HCEC 1CT (cell line): Measurements from ENCODE around the gene PTGFRN.

Experiments used
- DNase-seq: peaks from one replicate; pipeline ENCODE4 v3.0.0-alpha.2; 2017

PTGFRN gene

DNA sequence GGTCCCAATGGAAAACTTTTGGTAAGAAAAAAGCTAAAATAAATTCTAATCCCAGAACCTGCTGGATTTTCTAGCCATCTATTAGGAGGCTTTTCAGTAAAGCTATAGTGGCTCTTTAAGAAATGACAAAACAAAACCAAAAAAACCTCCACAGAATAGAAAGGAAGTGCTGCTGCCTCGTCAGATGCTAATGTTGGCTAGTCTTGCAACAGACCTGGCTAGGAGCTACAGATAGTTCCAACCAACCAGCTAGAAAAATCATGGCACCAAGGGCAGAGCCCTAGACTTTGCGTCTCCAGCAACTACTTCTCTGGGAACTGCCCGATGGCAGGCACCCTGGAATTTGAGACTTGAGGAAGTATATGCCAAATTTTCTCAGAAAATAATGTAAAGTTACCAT, 99.4 kb downstream of the PTGFRN start:
- DNase-seq, result no peak

GRCh38 chr1:117010310-117010969, 100.7 kb downstream of the PTGFRN start:
- no peak for DNase-seq

- no peak for DNase-seq
Observed at GRCh38 chr1:117011334-117011733, 101.6 kb downstream of the PTGFRN start.

DNA sequence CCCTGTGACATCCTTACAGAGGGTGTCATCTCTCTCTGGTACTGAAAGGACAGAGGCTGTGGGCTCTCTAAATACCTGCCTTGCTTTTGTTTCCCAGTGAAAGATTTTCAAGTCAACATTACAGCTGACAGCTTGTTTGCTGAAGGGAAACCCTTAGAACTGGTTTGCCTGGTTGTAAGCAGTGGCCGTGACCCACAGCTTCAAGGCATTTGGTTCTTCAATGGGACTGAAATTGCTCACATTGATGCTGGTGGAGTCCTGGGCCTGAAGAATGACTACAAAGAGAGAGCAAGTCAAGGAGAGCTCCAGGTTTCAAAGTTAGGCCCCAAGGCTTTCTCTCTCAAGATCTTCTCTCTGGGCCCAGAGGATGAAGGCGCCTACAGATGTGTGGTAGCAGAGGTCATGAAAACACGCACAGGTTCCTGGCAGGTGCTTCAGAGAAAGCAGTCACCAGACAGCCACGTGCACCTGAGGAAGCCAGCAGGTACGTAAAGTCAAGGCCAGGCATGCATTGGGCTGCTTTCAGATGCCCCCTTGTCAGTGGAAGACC, 103.7 kb downstream of the PTGFRN start:
- DNase-seq, result no peak

DNA sequence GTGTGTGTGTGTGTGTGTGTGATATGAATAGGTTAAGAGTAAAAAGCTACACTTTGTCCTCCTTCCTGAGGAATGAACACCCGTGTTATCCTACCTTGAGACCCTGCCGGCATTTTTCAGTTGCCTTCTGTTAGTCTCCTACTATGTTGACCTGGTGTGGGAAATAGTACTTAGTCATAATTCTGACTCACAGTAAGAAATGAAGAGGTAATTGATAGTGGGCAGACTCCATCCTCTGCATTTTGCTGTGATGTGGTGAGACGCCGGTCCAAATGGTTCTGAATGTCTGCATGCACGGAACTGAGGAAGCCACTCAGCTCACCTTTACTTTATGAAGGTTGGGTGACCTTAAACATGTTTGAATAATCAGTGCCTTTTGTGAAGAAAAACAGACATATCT, 104.5 kb downstream of the PTGFRN start:
- no peak for DNase-seq

DNA sequence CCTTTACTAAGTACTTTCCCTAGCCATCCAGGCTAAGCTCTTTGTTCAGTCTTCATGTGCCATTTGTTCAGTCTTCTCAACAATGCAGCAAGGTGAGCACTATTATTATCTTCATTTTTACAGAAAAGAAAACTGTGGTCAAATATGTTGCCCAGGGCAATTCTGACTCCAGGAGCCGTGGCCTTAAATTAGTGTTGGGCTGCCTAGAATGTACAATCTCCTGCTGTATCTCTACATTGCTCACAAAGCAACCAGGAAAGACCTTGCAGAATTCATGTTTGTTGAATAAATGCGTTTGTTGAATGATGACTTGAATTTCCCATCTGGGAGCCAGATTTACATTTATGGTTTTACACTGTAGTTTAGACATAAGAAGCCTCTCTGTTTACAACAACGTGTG, 106.0 kb downstream of the PTGFRN start:
- no peak for DNase-seq

GRCh38 chr1:117017062-117017461, 107.3 kb downstream of the PTGFRN start:
- DNase-seq, result no peak

GRCh38 chr1:117017648-117018047, 107.9 kb downstream of the PTGFRN start:
- DNase-seq, result no peak

- no peak for DNase-seq
Observed at GRCh38 chr1:117020526-117021156, 110.9 kb downstream of the PTGFRN start.

- DNase-seq, result no peak
Observed at GRCh38 chr1:117022114-117022513, 112.4 kb downstream of the PTGFRN start.

DNA sequence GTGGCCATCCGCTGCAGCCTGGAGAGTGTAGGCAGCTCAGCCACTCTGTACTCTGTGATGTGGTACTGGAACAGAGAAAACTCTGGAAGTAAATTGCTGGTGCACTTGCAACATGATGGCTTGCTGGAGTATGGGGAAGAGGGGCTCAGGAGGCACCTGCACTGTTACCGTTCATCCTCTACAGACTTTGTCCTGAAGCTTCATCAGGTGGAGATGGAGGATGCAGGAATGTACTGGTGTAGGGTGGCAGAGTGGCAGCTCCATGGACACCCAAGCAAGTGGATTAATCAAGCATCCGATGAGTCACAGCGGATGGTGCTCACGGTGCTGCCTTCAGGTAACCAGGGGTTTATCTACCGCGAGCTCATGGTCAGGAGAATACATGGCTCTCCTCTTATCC, 115.9 kb downstream of the PTGFRN start:
- DNase-seq, result no peak

DNA sequence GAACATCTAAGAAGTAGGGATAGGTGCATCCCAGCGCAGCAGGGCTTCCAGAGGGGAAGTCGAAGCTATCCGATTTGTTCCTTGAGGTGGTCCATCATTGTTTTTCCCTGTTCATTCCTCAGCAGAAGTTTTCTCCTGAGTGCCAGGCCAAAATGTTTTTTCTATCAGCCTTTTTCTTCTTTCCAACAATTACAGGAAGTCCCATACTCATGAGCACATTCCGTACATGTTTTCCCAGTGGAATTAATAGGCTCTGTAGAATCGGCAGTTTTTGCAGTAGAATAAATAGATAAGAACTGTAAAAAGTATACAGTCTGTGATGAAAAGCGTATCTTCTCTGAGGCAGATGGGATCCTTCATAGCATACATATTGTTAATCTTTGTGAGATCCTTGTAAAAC, 116.6 kb downstream of the PTGFRN start:
- DNase-seq, result no peak

- no peak for DNase-seq
Observed at GRCh38 chr1:117029685-117030084, 120.0 kb downstream of the PTGFRN start.

DNA sequence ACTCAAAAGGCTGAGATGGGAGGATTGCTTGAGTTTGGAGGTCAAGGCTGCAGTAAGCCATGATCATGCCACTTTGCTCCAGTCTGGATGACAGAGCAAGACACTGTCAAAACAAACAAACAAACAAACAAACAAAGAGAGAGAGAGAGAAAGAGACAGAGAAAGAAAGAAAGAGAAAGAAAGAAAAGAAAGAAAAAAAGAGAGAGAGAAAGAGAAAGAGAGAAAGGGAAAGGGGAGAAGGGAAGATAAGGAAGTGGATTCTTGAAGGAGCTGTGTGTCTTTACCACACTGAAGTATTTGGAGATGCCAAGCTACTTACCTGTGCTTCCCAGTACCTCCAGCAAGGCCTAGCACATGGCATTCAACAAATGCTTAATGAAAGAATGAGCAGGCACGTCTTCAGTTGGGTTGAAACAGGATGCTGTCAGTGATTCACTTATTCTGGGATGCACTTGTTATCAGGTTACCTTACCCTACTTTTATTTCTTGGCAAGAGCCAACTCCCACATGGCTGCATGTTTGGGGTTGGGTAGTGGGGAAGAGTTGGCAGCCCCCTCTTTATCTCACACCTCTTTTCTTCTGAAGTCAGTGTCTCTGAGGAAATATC, 120.7 kb downstream of the PTGFRN start:
- DNase-seq, result no peak

DNA sequence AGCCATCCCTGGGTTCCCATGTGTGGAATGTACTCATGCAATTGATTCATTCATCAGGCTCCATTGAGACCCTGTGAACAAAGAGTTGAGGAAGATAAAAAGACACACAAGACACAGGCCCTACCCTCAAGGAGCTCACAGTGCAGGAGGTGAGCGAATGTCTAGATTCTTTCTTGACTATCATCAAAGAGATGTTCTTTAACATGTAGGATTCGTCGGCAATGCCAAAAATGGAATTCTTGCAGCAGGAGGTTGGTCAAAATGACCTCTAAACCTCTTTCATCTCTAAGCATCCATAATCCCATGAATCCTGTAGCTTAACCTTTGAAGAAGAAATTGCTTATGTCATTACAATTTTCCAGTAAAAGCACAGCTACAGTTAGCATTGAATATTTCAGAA, 122.5 kb downstream of the PTGFRN start:
- DNase-seq, result no peak

DNA sequence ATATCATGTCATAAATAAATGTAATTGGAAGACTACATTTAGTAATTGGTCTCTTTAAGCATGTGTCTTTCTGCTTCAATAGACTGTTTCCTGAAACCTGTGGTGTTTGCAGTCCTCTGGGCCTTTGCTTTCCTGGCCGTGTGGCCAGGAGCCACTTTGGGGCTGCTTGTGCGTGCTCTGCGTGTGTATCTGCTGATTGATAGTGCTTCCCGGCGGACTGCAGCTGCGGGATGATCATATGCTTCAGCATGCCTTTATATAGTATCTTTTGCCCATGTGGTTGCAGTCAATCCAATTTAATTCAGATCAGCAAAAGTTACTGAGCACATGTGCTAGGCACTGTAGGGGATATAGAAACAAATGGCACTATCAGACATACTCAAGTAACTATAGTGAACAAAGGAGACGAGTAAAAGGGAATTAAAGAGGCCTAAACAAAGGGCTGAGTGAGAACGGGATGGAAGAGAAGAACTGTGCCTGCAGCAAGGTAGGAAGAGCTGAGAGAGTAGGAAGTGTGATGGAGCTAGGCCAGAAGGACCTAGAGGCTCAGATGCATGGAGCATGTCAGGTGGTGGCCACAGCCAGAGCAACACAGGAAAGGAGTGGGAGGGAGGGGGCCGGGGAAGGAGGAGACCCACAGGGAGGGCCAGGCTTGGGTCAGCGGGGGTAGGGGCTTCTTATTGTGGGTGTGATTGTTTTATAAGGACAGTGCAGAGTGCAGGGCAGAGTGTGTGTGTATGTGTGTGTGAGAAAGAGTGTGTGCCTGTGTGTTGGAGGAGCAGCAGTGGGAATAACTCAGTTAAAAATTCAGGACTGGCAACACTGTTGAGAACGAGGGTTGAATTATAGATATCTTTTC, 123.2 kb downstream of the PTGFRN start:
- no peak for DNase-seq

DNA sequence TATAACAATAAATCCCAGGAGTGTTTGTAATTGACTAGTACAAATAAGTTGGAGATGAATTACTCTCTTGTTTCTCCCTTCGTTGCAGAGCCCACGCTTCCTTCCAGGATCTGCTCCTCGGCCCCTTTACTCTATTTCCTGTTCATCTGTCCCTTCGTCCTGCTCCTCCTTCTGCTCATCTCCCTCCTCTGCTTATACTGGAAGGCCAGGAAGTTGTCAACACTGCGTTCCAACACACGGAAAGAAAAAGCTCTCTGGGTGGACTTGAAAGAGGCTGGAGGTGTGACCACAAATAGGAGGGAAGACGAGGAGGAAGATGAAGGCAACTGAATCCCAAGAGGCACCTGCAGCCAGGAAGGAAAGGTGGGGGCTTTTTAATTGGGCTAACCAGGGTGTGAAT, 124.1 kb downstream of the PTGFRN start:
- no peak for DNase-seq

DNA sequence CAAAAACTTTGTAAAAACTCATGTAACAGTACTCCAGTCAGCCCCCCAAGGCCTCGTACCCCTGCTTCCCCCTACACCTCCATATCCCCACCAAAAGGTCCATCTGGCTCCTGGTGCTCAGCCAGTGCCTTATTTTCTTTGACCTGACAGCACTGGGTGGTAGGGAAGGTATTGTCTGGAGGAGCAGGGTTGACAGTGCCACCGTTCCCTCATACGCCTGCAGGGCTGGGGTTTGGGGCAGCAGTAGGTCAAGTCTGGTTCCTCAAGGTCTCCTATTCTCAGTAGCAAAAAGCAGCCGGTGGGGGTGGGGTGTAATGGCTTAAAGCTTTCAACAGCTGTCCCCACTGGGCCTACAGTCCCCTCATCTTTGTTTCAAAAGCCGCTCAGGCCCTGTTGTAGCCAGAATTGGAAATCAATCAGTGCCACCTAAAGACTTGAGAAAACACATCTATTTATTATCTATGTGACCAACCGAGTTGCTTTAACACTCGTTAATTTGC, 125.1 kb downstream of the PTGFRN start:
- no peak for DNase-seq

DNA sequence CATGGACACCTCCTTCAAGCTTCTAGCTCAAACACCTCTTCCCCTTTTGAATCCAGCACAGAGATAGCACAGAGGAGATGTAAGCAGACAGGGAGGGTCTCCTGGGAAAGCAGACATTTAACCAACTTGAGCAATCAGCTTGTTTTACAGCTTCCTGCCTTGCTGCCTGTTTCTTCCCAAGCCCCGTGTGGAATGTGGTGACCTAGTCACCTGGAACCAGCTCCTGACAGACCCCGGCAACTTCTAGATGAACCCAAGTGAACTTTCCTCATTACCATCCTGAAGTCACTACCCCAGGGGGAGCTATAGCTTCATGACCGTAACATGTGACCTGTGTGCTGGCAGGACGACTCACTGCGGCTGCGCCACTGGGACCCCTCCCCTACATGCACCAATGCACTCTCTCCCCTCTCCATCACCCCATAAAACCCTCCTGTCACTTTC, 126.3 kb downstream of the PTGFRN start:
- no peak for DNase-seq

DNA sequence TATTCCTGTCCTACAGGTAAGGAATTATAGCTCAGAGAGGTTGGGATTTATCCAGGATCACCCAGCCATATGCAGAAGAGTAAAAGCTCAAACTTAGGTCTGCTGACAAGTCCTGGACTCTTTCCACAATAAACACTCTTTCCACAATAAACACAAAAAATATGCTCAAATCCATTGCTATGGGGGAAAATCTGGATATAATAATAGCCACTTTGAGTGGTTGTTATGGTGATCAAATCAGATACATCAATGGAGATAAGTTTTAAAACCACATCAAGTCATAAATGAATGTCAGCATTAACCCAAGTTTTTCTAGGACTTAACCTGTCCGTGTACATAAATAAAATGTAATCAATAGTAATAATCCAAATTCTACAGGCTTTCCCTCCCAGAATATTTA, 128.1 kb downstream of the PTGFRN start:
- no peak for DNase-seq

GRCh38 chr1:117038236-117038635, 128.5 kb downstream of the PTGFRN start:
- no peak for DNase-seq
